ENCODE data around the gene ZBTB33.

Gene ZBTB33

GRCh38 chrX:120250522-120251271 lies at the start of gene ZBTB33:
TSS of gene ZBTB33 (plus strand) at chrX:120250812. CDS start at chrX:120253416, 2,604 bp downstream.
- peak; percentile 68 for DNase-seq (ENCODE audit: low read depth)

GRCh38 chrX:120200851-120201250 lies 49.8 kb upstream of the ZBTB33 start:
- no peak for DNase-seq (ENCODE audit: low read depth)

- DNase-seq (ENCODE audit: low read depth), result no peak
These were observed 44.5 kb upstream of the ZBTB33 start for GRCh38 chrX:120205816-120206753.

- no peak for DNase-seq (ENCODE audit: low read depth)
These were observed 43.5 kb upstream of the ZBTB33 start for GRCh38 chrX:120207009-120207605.

- DNase-seq (ENCODE audit: low read depth), result peak; percentile 45
These were observed 37.0 kb upstream of the ZBTB33 start for GRCh38 chrX:120213438-120214265.

- no peak for DNase-seq (ENCODE audit: low read depth)
These were observed 27.2 kb upstream of the ZBTB33 start for GRCh38 chrX:120223374-120223773.

GRCh38 chrX:120224388-120224787 lies 26.2 kb upstream of the ZBTB33 start:
- DNase-seq (ENCODE audit: low read depth), result no peak

- DNase-seq (ENCODE audit: low read depth), result no peak
These were observed 22.3 kb upstream of the ZBTB33 start for GRCh38 chrX:120228187-120228908.

GRCh38 chrX:120235284-120235683 lies 15.3 kb upstream of the ZBTB33 start:
- DNase-seq (ENCODE audit: low read depth), result no peak

- no peak for DNase-seq (ENCODE audit: low read depth)
These were observed 13.7 kb upstream of the ZBTB33 start for GRCh38 chrX:120236687-120237479.

- no peak for DNase-seq (ENCODE audit: low read depth)
These were observed 11.7 kb upstream of the ZBTB33 start for GRCh38 chrX:120238933-120239332.

GRCh38 chrX:120242813-120243212 lies 7.8 kb upstream of the ZBTB33 start:
- DNase-seq (ENCODE audit: low read depth), result no peak

- no peak for DNase-seq (ENCODE audit: low read depth)
These were observed 6.2 kb upstream of the ZBTB33 start for GRCh38 chrX:120244395-120244734.

GRCh38 chrX:120244735-120245498 lies 5.7 kb upstream of the ZBTB33 start:
- DNase-seq (ENCODE audit: low read depth), result peak; percentile 28

GRCh38 chrX:120251471-120252011 lies 929 bp downstream of the ZBTB33 start:
- DNase-seq (ENCODE audit: low read depth), result no peak

- DNase-seq (ENCODE audit: low read depth), result no peak
These were observed 3.2 kb downstream of the ZBTB33 start for GRCh38 chrX:120253784-120254183.

GRCh38 chrX:120260369-120260768 lies 9.8 kb downstream of the ZBTB33 start:
- no peak for DNase-seq (ENCODE audit: low read depth)

GRCh38 chrX:120262859-120263708 lies 12.5 kb downstream of the ZBTB33 start:
- no peak for DNase-seq (ENCODE audit: low read depth)
